Stimulated activated CD8-positive, alpha-beta memory T cell treated with anti-CD3 and anti-CD28 coated beads, Interleukin-15, amount 100 ng/mL, for 48 hours (primary cell): ENCODE measurements around the gene DLGAP4.
"Not testable (repeated sequence)": the region's sequence is repeated elsewhere in the genome, so short reads cannot be mapped to it uniquely, and the experiment has no call there.

Experiments
- DNase-seq, 2 donors: peaks; one replicate each; pipeline ENCODE4 v3.0.0-alpha.2; 2020; ENCODE audit warnings: low read depth in 2 of 2

The DLGAP4 gene

DNA sequence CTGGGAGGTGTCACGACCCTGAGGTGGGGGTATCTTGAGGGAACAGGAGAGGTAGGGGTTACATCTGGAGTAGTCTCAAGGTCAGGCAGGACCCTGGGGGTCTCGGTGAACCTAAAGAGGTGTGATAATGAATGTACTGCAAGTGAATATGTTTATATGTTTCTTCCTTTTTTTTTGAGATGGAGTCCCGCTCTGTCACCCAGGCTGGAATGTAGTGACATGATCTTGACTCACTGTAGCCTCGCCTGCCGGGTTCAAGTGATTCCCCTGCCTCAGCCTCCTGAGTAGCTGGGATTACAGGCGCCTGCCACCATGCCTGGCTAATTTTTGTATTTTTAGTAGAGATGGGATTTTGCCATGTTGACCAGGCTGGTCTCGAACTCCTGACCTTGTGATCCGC is 168.9 kb downstream of the DLGAP4 start:
- DNase-seq: not testable (repeated sequence)

DNA sequence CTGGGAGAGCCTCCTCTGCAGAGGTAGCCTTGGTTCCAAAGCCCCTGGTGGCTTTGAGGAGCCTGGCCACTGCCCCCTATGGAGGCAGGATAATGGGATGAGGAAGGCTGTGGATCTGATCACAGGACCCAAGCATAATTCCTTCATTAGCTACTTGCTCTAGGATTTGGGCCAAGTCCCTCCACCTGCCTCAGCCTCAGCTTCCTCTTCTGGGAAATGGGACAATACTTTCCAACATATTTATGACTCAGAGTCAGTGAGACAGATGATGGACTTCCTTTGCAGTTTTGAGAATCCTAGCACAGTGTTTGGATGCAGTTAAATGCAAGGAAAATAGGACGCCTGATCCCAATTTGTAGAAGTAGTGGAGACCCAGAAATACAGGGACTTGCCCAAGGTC is 171.3 kb downstream of the DLGAP4 start:
- no peak for DNase-seq

DNA sequence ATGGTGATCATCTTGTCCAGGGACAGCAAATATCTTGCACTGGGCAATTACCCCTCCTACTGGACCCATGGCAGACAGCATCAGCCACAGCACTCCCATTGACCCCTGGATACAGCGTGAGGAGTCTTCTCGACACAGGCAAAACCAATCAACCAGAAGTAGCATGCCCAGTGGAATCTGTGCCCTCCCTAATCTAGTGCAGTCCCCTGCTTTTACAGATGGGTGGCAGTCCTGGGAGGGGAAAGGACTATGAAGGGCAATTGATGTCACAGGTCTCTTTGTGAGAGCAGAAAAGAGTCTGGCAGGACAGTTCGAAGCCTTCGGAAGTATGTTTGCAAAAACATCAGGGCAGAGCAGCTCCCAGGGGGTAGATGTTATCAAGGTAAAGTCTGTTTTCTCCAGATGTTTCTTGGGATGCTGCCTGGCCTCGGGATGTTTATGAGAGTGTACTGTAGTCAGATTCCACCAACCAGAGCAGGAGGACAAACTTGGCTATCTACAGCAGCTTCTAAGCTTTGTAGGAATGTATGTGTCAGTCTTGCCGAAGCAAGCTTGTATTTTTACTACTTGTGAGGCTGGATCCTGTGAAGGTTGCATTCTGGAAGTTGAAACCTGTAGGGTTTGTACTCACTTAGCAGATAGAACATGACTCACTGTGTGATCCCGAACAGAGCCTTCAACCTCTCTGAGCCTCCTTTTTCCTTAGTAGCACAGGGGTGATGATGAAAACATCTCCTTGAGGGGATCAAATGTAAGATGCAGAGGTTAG is 172.2 kb downstream of the DLGAP4 start:
- no peak for DNase-seq

DNA sequence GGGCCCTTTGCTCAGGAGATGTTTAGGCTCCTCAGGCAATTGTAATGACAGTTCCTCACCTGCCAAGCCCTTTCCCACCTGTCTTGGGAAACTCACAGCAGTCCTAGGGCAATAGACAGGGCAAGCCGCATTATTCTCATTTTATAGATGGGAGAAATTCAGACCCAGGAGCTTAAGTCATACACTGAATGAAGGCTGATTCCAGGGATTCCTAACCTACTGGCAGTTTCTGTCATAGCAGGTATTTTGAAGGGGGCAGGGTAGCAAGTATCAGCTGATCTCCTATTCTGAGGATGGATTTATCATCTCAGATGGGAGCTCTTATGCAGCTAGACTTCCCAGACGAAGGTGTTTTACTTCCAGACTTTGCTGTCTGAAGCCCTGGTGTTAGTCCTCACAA is 173.8 kb downstream of the DLGAP4 start:
- DNase-seq: no peak

DNA sequence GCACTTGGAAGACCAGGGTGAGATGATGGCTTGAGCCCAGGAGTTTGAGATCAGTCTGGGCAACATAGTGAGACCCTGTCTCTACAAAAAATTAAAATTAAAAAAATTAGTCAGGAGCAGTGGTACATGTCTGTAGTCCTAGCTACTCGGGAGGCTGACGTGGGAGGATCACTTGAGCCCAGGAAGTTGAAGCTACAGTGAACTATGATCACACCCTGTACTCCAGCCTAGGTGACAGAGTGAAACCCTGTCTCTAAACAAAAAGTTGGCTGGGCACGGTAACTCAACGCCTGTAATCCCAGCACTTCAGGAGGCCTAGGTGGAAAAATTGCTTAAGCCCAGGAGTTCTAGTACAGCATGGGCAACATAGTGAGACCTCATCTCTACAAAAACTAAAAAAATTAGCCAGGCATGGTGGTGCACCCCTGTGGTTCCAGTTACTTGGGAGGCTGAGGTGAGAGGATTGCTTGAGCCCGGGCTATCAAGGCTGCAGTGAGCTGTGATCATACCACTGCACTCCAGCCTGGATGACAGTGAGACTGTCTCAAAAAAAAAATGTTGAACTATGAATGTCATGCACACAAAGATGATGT is 174.4 kb downstream of the DLGAP4 start:
- no peak for DNase-seq

DNA sequence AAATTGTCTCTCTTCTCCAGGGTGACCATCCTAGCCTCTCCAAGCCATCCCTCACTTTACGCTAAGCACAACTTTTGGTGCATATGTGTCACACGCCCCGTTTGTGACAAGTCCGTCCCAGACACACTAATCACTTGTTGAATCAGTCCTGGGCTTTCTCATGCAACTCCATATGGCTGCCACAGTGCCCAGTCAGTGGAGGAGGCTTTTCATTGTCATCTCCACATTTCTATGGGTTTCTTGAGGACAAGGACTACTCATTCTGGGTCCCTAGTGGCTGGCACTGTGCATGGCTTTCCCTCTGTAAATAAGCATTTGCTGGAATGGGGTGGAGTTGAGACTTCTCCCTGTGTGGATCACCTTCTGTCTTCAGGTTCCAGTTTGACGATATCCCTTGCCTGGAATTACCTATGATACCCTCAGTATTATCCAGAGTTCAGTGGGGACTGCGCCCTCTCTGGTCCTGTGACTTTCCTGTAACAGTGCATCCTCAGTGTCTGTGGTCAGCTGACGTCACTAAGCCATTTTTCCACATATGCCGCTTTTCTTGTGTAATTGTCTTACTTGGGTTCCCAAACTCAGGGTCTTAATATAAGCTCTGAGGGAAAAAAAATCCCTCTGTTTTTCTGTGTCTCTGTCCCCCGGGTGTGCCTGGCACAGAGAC is 175.4 kb downstream of the DLGAP4 start:
- no peak for DNase-seq

DNA sequence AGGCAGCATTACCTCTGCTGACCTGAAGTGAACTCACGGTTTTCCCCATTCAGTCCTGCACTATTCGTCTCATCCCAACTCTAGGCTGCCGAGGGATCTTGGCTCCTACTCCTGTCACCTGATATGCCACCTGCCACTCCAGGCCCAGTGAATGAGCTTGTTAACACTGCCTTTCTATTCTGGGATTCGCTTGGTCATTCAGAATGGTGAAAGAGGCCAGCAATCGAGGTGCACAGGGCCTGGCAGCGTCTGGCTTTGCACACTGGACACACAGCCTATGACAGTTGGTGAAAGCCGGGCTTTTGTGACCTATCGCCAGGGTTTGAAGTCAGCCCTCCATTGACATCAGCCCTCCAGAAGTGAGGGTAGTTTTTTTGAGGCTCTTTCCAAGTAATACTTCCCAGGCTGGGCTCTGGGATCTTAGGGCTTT is 175.9 kb downstream of the DLGAP4 start:
- no peak for DNase-seq

DNA sequence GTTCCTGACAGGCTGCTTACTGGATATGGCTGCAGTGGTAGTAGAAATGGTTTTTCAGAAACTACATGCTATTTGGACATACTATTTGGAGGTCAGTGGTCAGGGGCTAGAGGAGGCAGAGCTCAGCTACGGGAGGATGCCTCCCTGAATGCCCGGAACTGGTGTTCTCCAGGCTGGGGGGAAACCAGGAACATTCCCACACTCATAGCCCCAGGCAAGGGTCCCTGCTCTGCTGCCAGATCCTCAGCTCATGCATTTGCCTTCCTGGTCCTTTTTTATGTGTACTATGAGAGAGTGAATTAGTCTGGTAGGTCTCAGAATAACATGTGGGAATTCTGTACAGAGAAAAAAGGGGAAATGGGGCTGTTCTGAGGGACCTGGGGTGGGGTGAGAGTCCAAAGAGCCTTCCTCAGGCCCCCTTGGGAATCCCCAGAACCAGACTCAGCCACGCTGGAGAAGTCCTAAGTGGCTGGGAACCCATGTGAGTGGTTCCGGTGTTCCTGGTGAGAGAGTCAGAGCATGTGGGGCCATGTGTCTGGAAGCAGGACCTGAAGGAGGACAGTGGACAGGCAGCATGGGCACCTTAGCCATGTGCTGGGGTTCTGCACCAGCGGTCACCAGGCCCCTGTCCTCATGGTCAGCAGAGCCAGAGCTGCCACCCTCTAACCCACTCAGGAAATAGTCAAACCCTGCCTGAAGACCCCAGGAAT is 177.2 kb downstream of the DLGAP4 start:
- DNase-seq: no peak

DNA sequence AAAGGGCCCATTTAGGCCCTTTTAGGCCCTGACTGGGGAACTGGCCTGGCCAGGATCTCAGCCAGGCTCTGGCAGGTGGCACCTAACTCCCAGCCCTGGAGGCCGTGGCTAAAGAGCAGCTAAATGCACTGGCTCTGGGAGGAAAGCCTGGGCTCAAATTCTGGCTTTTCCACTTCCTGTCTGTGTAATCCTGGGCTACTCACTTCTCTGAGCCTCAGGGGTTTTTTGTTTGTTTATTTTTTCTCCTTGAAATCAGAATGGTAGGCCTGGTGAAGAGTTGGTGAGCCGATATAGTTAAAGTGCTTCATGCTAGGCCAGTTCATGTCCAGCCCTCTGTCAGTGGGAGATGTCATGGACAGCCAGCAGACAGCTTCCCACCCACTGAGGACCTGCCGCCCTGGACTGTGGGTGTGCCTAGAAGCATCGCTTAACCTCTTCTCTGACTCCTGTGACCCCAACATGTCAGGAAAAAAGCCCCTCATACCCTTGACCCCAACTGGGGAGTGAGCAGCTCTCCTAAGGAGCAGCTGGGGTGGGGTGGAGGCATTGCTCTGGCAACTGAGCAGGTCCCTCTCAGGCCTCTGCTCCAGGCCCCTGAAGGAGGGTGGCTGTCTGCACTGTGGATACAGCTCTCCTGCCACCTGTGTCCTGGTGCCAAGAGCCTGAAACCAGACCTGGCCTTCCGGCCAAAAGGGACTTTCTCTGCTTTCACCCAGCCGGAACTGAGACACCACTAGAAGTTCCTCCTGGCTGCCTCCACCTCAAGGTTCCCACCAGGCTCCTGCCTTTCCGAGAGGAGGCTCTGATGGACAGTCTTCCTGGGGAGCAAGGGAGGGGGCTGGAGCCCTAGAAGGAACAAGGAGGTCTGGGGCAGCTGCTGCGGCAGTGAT is 178.0 kb downstream of the DLGAP4 start:
- no peak for DNase-seq

DNA sequence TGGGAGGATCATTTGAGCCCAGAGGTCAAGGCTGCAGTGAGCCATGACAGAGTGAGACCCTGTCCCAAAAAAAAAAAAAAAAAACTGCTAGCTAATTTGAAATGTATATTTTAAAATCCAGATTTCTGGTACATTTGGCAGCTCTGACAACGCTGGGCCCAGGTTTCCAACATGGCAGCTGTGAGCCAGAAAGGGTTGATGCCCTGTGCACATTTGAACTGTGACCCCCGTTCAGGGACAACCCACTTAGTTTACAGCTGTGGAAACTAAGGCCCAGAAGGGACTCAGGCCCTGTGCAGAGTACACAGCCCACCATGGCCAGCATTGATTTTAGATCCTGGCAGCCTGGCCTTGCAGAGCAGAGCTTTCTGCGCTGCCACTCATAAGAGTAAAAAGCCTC is 179.1 kb downstream of the DLGAP4 start:
- DNase-seq: no peak

DNA sequence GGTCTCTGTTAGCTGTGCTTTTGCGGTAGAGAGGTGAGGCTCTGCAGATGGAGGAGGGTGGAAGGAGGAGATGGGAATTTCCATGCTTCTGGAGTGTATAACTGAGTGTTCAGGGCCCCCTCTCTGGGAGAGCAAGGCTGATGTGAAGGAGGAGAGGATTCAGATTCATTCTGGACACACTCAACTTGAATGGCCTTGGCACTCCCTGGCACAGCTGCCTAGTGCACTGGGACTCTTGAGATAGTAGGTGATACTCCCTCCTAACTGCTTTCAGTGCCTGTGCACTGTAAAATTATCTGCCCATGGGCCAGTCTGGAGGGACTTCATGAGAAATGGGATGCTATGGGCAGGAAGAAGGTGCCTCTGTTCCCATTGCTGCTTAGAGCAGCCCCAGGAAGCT is 180.9 kb downstream of the DLGAP4 start:
- no peak for DNase-seq

DNA sequence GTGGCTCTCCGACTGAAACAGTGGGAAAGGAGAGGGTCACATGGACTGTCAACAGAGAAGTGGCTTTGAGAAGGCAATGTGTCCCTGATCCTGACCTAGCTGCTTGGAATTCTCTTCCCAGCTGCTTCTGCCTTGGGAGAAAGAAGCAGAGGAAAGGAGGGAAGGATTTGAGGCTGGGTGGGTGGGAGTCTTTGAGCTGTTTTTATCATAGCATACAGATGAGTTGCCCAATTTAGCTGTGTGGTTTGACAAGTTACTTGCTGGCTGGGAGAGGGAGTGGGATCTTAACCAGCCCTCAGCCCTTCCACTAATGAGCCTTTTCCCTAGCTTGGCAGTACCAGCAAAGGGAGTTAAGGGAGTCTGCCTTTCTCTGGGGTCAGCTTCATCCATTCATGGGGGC is 184.1 kb downstream of the DLGAP4 start:
- no peak for DNase-seq

DNA sequence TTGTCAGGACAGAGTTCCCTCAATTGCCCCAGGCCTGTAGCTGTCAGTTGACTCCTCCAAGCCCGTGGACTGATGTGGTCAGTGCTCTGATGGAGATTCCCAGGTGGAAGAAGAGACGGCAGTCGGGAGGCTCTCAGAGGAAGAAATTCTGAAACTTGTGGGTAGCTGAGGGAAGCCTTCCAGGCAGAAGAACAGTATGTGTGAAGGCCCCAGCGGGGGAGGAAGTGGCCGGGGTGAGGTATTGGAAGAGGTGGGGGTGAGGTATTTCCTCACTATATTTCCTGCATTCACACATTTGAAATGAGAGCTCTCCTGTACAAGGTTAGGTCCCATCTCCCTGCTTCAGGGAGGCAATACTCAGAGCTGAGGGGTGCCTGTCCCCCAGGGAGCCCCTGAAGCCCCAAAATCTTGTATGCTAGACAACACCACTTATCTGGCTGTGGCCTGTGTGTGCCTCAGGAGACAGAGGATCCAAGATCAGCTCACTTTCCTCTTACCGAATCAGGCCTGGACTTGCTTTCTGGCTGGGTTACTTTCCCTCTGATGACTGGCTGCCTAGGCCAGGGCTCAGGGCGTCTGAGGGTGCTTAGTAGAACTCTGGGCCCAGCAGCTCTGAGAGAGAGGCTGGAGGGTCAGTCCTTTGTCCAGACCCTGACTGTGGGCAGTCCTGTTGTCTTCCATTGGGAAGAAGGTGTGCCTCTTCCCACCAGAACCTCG is 185.9 kb downstream of the DLGAP4 start:
- peak; percentile 22 to 48 for DNase-seq

DNA sequence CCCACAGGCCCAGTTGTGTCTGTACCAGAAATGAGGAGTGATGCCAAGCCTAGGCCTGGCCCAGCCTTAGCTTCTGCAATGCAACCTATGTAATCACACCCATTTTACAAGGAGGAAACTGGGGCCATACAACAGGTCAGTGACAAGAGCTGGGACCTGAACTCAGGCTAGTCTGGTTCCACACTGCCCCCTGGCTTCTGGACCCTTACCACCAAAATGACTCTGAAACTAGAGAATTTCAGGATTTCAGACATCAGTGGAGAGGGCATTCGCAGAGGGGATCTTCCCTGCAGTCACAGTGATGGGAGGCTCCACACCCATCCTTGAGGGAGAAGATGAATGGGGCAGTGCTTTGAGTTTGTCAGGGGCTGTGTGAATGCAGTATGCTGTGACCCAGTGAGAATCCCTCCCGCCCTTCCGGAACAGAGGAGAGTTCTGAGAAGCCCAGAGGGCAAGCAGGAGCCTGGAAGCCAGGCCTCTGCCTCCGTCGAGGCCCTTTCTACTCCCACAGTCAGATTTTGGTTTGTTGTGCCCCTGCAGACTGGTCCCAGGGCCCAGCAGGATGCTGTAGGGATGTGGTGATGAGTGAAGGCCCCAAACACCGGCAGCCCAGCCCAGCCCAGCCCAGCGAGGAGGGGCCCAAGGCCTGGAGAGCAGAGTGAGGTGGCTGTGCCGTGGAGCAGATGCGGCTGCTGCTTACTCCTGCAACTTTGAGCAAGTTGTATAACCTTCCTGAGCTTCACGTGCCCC is 187.1 kb downstream of the DLGAP4 start:
- no peak for DNase-seq

DNA sequence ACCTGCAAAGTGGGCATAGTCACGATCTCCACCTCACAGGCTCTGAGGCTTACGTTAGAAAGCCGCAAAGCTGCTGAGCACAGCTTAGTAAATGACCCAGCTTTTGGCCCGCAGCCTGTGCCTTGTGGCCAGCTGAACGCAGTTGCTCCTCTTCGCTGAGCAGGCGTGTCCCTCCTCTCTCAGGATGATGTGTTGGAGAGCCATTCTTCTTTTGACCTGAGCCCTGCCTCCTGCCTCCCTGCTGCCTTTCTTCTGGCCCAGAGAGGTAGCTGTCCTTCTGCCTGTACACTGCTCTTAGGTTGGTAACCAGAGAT is 187.6 kb downstream of the DLGAP4 start:
- no peak for DNase-seq

DNA sequence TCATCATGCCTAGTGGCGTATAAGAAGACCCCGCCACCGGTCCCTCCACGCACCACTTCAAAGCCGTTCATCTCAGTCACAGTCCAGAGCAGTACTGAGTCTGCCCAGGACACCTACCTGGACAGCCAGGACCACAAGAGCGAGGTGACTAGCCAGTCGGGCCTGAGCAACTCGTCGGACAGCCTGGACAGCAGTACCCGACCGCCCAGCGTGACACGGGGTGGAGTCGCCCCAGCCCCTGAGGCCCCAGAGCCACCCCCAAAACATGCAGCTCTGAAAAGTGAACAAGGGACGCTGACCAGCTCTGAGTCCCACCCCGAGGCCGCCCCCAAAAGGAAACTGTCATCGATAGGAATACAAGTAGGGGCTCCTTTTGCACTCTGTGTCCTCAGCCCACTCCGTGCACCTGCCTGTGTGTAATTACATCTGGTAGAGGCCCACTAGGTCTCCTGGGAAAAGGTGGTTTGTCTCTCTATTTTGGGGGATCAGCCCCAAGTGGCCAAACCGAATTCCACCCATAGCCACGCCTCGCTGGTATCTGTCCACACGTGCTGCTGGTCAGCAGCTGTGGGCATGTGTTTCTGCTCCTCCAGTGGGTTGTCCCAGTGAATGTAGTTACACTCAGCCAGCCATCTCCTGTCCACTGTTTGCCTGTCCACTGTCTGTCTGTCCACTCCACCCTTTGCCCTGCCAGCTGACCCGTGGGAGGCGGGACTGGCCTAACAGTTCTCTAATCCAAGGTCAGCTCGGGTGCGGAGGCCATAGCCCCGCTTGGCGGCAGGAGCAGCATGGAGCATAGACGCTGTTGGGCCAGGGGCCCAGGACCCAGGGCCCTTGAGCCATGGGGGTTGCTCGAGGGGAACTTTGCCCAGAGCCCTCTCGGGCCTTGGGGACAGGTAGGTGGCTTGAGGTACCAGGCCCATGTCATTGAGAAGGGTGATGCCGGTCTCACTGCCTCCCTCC is 190.8 kb downstream of the DLGAP4 start:
- DNase-seq: no peak

DNA sequence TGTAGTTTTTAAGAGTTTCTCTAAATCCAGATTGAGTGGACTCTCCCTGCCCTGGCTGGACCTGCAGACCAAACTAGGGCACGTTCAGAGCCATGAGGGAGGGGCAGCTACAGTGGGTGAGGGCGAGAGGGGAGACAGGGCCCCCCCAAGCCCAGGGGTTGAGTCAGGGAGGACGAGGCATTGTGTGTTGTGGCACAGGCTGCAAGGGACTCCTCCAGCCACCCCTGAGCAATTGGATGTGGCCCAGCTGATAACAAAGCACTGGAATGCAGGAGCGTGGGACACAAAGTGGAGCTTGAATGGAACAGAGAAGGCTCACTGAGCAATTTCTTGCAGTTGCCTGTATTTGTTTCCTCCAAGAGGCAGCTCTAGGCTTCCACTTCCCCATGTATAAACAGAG is 191.7 kb downstream of the DLGAP4 start:
- DNase-seq: no peak

DNA sequence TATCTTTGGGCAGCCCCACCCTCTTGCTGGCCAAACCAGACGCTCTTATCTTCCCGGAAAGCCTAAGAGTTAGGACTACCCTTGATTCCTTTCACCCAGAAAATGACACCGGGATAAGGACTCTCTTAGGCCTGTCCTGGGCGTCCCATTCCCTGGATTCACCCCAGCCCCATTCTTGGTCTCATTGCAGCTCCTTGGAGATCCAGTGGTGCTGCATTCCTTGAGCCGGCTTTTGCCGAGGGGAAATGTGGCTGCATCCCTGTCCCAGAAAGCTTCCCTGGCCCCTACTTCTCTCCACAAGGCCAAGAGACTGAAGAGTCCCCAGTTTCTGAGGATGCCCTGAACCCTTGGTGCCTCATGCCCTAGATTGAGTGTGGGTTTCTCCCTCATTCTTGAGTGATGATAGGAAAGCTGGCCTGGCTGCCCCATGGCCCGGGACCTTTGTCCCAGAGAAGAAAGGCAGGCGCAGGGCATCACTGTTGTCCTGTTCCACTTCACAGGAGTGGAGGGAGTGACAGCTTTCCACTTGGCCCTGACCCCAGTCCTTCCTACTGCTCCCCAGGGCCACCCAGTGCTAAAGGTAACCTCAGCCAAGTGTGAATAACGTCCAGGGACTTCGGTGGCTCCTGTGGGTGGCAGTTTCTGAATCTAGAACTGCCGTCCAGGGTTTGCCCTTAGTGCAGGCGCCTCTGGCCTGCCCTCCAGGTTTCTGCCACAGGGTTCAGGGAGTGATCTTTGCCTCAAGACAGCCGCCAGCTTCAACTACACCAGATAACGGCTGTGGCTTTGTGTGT is 192.4 kb downstream of the DLGAP4 start:
- no peak for DNase-seq
